HG03378 (cell line): ENCODE measurements around the gene SLC36A1.
"Not testable (repeated sequence)": the region's sequence is repeated elsewhere in the genome, so short reads cannot be mapped to it uniquely, and the experiment has no call there.

Source experiments
- ATAC-seq: cut with Tn5 transposase; IDR thresholded peaks from one replicate; pipeline ENCODE4 v1.9.1; 2021; ENCODE audit warnings: mild to moderate bottlenecking, moderate library complexity; ENCODE audit not compliant: unreplicated experiment

The SLC36A1 gene

GRCh38 chr5:151483176-151483575, 35.8 kb downstream of the SLC36A1 start:
- no peak for ATAC-seq

GRCh38 chr5:151483647-151484046, 36.2 kb downstream of the SLC36A1 start:
- ATAC-seq: no peak

DNA sequence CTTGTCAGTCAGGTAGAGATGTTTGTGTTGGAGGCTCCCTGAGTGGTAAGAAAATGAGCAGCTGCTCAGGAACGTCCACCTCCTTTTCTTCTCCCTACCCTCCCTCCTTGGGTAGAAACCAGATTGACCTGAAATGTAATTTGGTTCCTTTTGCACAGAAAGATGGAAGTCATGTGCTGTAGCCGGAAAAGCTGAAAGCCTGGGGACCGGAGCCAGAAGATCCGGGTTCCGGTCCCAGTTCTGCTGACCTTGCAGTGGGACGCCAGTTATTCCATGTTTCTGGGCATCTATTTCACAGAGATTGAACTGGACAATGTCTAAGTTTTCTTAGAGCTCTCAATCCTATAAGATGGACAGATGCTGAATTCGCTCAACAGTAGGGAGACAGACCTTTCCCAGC, 40.1 kb downstream of the SLC36A1 start:
- ATAC-seq: no peak

DNA sequence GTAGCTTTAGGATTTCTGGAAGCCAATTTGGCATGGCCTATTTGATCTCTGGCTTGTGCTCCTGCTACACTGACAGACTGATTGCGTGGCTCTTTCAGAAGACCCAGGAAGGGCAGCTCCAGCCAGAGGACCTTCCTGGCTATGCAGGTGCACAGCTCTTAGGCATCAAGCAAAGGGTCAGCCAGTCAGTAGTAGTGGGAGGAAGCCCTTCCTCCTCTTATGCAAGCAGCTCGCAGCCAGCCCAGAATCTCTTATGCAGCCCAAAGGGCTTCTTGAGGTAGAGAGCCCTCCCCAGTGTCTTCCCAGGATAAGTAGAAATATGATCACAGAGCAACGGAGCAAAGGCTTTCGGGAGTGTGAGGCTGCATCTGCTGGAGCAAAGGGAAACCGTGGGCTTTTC, 43.2 kb downstream of the SLC36A1 start:
- ATAC-seq: no peak

DNA sequence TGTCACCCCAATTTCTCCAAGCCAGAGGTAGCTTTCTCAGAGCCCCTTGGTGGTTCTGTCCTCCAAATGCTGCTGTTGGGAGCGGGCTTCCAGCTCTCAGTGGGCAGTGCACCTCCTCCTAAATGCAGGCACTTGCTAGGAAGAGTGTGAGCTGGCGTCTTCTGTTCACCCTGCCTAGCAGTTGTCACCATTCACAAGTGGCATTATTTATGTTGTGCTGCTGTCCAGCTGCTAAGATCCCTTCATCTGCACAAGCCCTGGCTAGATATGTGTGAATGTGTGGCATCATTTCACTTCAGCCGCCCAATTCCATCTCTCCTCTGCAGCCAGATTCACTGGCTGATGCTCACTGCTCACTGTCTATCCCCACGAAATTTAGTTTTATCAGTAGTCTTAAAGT, 43.7 kb downstream of the SLC36A1 start:
- ATAC-seq: no peak

DNA sequence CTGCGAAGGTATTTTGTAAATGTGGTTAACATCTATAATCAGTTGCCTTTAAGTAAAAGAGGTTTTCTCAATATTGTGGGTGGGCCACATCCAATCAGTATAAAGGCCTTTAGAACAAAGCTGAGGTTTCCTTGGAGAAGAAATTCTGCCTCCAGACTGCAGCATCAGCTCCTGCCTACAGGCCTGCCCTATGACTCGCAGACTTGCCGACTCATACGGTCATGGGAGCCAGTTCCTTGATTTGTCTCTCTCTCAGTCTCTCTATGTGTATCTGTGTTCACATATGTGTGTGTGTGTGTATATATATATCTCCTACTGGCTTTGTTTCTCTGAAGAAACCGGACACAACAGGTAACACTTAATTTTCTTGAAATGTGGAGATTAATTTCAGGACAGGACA, 45.3 kb downstream of the SLC36A1 start:
- ATAC-seq: no peak

DNA sequence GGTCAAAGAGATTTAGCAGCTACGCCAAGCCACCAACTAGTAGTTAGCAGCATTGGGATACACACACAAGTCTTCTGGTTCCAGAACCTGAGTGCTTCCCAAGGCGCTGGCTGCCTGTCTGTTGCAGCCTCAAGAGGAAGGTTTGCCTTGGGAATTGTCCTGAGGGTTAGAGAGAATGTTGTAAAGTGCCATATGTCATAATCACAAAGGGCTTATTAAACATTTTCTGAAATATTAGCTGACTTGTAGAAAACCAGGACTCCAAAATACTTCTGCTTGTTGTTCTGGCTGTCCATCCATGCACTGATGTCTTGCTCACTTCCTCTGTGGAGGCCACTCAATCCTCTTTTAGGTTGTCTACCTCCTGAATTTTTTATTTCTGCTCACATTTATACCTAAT, 46.3 kb downstream of the SLC36A1 start:
- ATAC-seq: no peak

DNA sequence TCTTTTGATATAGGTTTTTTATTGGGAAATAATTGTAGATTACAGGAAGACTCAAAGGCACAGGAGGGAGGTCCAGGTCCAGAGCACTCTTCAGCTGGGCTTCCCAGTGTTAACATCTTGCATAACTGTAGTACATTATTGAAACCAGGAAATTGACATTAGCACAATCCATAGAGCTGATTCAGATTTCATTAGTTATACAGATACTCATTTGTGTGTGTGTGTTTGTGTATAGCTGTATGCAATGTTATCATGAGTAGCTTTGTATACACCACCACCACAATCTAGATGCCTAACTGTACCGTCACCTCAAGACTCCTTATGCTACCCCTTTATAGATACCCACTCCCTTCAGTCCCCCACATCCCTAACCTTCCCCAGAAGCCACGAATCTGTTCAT, 47.9 kb downstream of the SLC36A1 start:
- no peak for ATAC-seq

DNA sequence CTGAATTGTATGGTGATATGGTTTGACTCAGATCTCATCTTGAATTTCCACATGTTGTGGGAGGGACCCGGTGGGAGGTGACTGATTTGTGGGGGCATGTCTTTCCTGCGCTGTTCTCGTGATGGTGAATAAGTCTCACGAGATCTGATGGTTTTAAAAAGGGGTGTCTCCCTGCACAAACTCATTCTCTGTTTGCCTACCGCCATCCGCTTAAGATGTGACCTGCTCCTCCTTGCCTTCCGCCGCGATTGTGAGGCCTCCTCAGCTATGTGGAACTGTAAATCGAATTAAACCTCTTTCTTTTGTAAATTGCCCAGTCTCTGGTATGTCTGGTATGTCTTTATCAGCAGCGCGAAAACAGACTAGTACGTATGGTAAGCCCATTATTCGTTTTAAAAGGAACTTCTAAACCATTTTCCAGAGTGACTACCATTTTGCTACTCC, 48.7 kb downstream of the SLC36A1 start:
- no peak for ATAC-seq

GRCh38 chr5:151497391-151498002, 50.1 kb downstream of the SLC36A1 start:
- ATAC-seq: no peak

DNA sequence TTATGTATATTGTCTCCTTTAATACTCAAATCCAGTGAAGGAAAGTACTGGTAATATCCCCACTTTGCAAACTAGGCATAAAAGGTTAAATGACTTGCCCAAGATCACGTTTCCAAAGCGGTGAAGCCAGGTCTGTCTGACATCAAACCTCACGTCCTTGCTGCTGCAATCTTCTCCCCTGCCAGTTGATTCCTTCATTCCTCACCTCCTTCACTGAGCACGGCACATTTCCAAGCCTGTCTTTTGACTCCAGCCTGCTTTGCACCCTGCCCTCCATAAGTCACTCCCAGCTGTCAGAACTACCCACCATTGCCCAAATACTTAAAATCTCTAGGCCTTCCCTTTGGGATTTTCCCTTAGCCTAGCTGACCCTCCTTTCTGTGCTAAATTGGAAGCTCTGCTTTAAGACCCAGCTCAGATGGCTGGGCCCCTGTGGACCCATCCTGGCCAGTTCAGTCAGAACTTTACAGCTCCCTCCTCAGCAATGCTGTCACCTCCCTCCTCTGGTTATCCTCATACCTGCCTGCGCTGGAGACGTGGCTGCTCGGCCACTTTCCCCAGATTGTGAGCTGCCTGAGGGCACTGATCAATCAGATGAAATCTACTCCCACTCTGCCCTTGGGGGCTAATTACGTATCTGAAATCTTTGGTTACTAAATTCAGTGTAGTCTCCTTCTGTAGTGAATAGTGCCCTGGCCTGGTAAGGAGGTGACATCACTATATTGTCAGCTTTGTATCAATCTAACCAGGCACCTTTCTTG, 51.2 kb downstream of the SLC36A1 start:
- ATAC-seq: no peak

GRCh38 chr5:151499501-151500035, 52.2 kb downstream of the SLC36A1 start:
- ATAC-seq: no peak

DNA sequence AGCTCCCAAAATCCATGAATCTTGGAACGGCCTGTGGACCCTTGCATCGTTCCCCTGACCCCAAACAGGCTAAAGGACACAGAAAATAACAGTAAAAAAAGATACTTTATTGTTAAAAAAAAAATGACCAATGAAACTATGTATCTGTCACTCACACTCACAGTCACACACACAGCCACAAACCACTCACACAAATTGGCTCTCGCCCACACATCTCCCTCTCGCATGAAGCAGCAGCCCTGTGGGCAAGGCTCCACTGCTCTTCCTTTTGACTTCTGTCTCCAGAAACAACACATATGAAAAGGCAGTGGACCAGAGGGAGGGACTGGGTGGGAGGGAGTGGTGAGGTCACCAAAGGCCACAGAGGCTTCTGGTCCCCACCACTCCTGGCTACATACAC, 56.6 kb downstream of the SLC36A1 start:
- ATAC-seq: peak; percentile 57

DNA sequence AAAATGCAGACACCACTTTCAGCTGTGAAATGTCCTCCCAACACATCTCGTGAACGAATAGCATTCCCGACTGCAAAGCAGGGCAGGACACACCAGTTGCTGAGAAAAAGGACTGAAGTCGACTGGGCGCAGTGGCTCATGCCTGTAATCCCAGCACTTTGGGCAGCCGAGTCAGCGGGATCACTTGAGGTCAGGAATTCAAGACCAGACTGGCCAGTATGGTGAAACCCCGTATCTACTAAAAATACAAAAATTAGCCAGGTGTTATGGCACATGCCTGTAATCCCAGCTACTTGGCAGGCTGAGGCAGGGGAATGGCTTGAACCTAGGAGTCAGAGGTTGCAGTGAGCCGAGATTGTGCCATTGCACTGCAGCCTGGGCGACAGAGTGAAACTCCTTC, 60.9 kb downstream of the SLC36A1 start:
- not testable (repeated sequence) for ATAC-seq

DNA sequence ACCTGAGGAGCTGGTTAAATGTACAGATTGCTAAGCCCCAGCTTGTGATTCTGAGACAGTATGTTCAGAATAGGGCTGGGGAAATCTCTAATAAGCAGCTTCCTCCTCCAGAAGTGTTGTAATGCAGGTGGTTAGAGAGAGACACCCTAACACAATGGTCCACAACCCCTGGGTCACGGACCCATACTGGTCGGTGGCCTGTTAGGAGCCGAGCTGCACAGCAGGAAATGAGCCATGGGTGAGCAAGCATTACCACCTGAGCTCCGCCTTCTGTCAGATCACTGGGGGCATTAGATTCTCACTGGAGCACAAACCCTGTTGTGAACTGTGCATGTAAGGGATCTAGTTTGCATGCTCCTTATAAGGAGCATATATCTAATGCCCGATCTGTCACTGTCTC, 61.8 kb downstream of the SLC36A1 start:
- no peak for ATAC-seq

DNA sequence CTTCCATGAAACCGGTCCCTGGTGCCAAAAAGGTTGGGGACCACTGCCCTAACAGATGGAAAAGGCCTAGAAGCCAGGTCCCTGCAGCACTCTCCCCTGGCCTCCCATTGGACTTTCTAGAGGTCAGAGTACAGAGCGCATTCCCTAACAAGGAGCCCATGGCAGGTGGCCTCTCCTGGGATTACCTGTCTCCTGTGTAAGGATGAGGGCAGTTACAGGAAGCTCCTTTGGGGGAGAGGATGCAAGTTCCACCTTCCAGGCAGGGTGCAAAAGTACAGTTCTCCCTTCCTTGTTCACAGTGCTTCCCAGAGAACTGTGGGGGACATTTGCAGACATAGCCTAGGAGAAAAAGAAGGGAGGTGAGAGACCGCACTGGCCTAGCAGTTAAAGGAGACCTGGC, 62.4 kb downstream of the SLC36A1 start:
- ATAC-seq: no peak

GRCh38 chr5:151517122-151517920, 69.9 kb downstream of the SLC36A1 start:
- no peak for ATAC-seq

DNA sequence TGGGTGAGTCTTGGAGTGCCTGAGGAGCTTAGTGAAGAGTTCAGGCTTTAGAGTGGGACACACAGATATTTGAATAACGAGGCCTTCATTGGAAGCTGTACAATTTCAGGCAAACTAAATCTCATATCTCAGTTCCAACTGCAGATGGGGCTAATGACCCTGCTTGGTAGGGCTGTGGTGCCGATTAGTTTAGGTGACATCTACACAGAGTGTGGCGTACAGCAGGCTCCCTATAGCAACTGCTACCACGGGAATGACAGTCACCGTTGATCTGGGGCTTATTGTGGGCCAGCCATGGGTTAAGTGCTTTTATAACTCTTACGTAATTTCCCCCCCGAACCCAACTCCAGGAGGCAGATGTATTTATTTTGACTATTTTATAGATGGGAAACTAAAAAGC, 72.9 kb downstream of the SLC36A1 start:
- no peak for ATAC-seq

- ATAC-seq: no peak
These were observed 74.8 kb downstream of the SLC36A1 start for GRCh38 chr5:151522226-151522625.

GRCh38 chr5:151523335-151523734, 75.9 kb downstream of the SLC36A1 start:
- peak; percentile 90 for ATAC-seq

GRCh38 chr5:151528153-151528552, 80.8 kb downstream of the SLC36A1 start:
- no peak for ATAC-seq

- no peak for ATAC-seq
These were observed 81.6 kb downstream of the SLC36A1 start for GRCh38 chr5:151528996-151529395.
